GM18861 (cell line): ENCODE data around the gene ATRNL1.
"Not testable (repeated sequence)": the region's sequence is repeated elsewhere in the genome, so short reads cannot be mapped to it uniquely, and the experiment has no call there.

ENCODE experiments used
- ATAC-seq: cut with Tn5 transposase; IDR thresholded peaks from one replicate; pipeline ENCODE4 v1.9.1; 2021; ENCODE audit not compliant: unreplicated experiment

ATRNL1 gene

GRCh38 chr10:115214829-115215228 lies 121.7 kb downstream of the ATRNL1 start:
- no peak for ATAC-seq

- no peak for ATAC-seq
These were observed 126.0 kb downstream of the ATRNL1 start for GRCh38 chr10:115219203-115219602.

- no peak for ATAC-seq
These were observed 128.9 kb downstream of the ATRNL1 start for GRCh38 chr10:115222039-115222438.

- no peak for ATAC-seq
These were observed 146.6 kb downstream of the ATRNL1 start for GRCh38 chr10:115239761-115240160.

GRCh38 chr10:115250784-115251183 lies 157.6 kb downstream of the ATRNL1 start:
- no peak for ATAC-seq

- not testable (repeated sequence) for ATAC-seq
These were observed 160.6 kb downstream of the ATRNL1 start for GRCh38 chr10:115253765-115254164.

GRCh38 chr10:115272482-115272881 lies 179.3 kb downstream of the ATRNL1 start:
- ATAC-seq, result no peak

- ATAC-seq, result no peak
These were observed 185.1 kb downstream of the ATRNL1 start for GRCh38 chr10:115278294-115278693.

- no peak for ATAC-seq
These were observed 202.1 kb downstream of the ATRNL1 start for GRCh38 chr10:115295213-115295805.

GRCh38 chr10:115300080-115300479 lies 206.9 kb downstream of the ATRNL1 start:
- no peak for ATAC-seq

- ATAC-seq, result not testable (repeated sequence)
These were observed 226.5 kb downstream of the ATRNL1 start for GRCh38 chr10:115319669-115320068.

GRCh38 chr10:115321360-115321759 lies 228.2 kb downstream of the ATRNL1 start:
- no peak for ATAC-seq

GRCh38 chr10:115328331-115328730 lies 235.2 kb downstream of the ATRNL1 start:
- no peak for ATAC-seq

- no peak for ATAC-seq
These were observed 242.2 kb downstream of the ATRNL1 start for GRCh38 chr10:115335366-115335765.

- ATAC-seq, result peak; percentile 84
These were observed 262.1 kb downstream of the ATRNL1 start for GRCh38 chr10:115355162-115355760.

GRCh38 chr10:115367920-115368319 lies 274.8 kb downstream of the ATRNL1 start:
- not testable (repeated sequence) for ATAC-seq

- ATAC-seq, result no peak
These were observed 285.9 kb downstream of the ATRNL1 start for GRCh38 chr10:115379064-115379463.

- ATAC-seq, result no peak
These were observed 291.5 kb downstream of the ATRNL1 start for GRCh38 chr10:115384665-115385064.

- no peak for ATAC-seq
These were observed 297.4 kb downstream of the ATRNL1 start for GRCh38 chr10:115390607-115391006.

GRCh38 chr10:115398026-115398425 lies 304.9 kb downstream of the ATRNL1 start:
- no peak for ATAC-seq

- ATAC-seq, result no peak
These were observed 309.5 kb downstream of the ATRNL1 start for GRCh38 chr10:115402699-115403098.

- not testable (repeated sequence) for ATAC-seq
These were observed 312.7 kb downstream of the ATRNL1 start for GRCh38 chr10:115405838-115406237.

GRCh38 chr10:115409347-115409746 lies 316.2 kb downstream of the ATRNL1 start:
- no peak for ATAC-seq
